OCI-LY7 (cell line): ENCODE results near the gene SRGAP3. TPM values are rescaled to one million over a fixed set of nuclear protein-coding genes. Genes with fewer than 3 reads are reported as not detected.
A peak's percentile ranks its signal among the peaks of the same experiment; 100 is the strongest.

Experiments
- Bru-seq: library from RNA; stranded (reverse); fragments of 400-500 nt; gene quantifications from one replicate; lab custom pipeline; 2021; lab: Mats Ljungman, UMichigan
- BruChase-seq, 2 experiments: library from RNA; stranded (reverse); fragments of 400-500 nt; gene quantifications; one replicate each; lab custom pipeline; 2021; lab: Mats Ljungman, UMichigan
- BruUV-seq: library from RNA; stranded (reverse); fragments of 400-500 nt; replicated peaks from 2 replicates; lab custom pipeline; 2021; lab: Mats Ljungman, UMichigan
- CTCF ChIA-PET: fragments of 300-600 bp; sonication (Branson Sonifier 250); formaldehyde crosslinking; loops from one replicate; lab custom pipeline; 2022; ENCODE audit warnings: antibody characterized with exemption; ENCODE audit not compliant: unreplicated experiment; lab: Charles Lee
- POLR2A ChIA-PET: fragments of 300-600 bp; sonication (Branson Sonifier 250); formaldehyde crosslinking; loops from one replicate; lab custom pipeline; 2022; ENCODE audit warnings: antibody characterized with exemption; lab: Charles Lee
- DNase-seq: peaks from one replicate; pipeline ENCODE4 v3.0.0-alpha.2; 2015; ENCODE audit warnings: low spot score
- H2AFZ ChIP-seq: fragments of 200-600 bp; sonication (generic), shearing (Covaris generic); 2 replicates; pipeline ENCODE4 v1.6.1; 2014; ENCODE audit warnings: mild to moderate bottlenecking, antibody characterized with exemption, low read length, moderate library complexity
- H3K27ac ChIP-seq: fragments of 200-600 bp; sonication (generic); 2 replicates; pipeline ENCODE4 v1.5.1; 2014; ENCODE audit warnings: mixed run types, low read depth, mild to moderate bottlenecking, moderate library complexity, low read length, inconsistent platforms; ENCODE audit not compliant: poor library complexity, severe bottlenecking
- H3K36me3 ChIP-seq: fragments of 200-600 bp; sonication (generic); 2 replicates; pipeline ENCODE4 v1.6.1; 2014; ENCODE audit warnings: mild to moderate bottlenecking, antibody characterized with exemption, low read length, moderate library complexity, mixed read lengths; ENCODE audit not compliant: insufficient read depth
- H3K4me1 ChIP-seq: fragments of 200-600 bp; sonication (generic); 2 replicates; pipeline ENCODE4 v1.5.1; 2014; ENCODE audit warnings: mild to moderate bottlenecking, low read length; ENCODE audit not compliant: insufficient read depth, poor library complexity, severe bottlenecking
- H3K4me2 ChIP-seq: fragments of 200-600 bp; sonication (generic); 2 replicates; pipeline ENCODE4 v1.6.1; 2014; ENCODE audit warnings: mild to moderate bottlenecking, low read length
- H3K4me3 ChIP-seq: fragments of 200-600 bp; sonication (generic); 2 replicates; pipeline ENCODE4 v1.5.1; 2014; ENCODE audit warnings: mild to moderate bottlenecking, low read depth, low read length; ENCODE audit not compliant: poor library complexity, severe bottlenecking
- H3K79me2 ChIP-seq: fragments of 200-600 bp; sonication (generic); 2 replicates; pipeline ENCODE4 v1.6.1; 2016; ENCODE audit warnings: low read depth, mild to moderate bottlenecking, low read length, moderate library complexity, mixed read lengths; ENCODE audit not compliant: insufficient read depth
- H3K9me2 ChIP-seq: fragments of 200-600 bp; sonication (generic); 2 replicates; pipeline ENCODE4 v1.6.1; 2016; ENCODE audit warnings: mild to moderate bottlenecking, low read length, mixed read lengths; ENCODE audit not compliant: insufficient read depth
- H3K9me3 ChIP-seq: fragments of 200-600 bp; sonication (generic); 2 replicates; pipeline ENCODE4 v1.6.1; 2014; ENCODE audit warnings: mild to moderate bottlenecking, mixed run types, low read length, mixed read lengths
- H4K20me1 ChIP-seq: fragments of 200-600 bp; sonication (generic); 2 replicates; pipeline ENCODE4 v1.6.1; 2014; ENCODE audit warnings: mild to moderate bottlenecking, antibody characterized with exemption, low read length, moderate library complexity, mixed read lengths; ENCODE audit not compliant: insufficient read depth
- EZH2phosphoT487 ChIP-seq: fragments of 200-600 bp; sonication (generic); IDR thresholded peaks from 2 replicates; pipeline ENCODE4 v1.6.1; 2018; ENCODE audit warnings: low read depth, borderline replicate concordance, mild to moderate bottlenecking, mixed run types, antibody characterized with exemption, low read length, moderate library complexity, mixed read lengths
- intact Hi-C: fragments of 100-400 bp; cut with micrococcal nuclease; formaldehyde crosslinking; loops from one replicate; pipeline ENCODE4 v1.10.0; 2022; ENCODE audit not compliant: unreplicated experiment
- long read RNA-seq: library from polyadenylated mRNA; stranded (forward); transcript quantifications from one replicate; pipeline ENCODE4 v2.0.0, GENCODE V29; 2022
- total RNA-seq, 2 experiments: library from RNA; depleted of rRNA in 1 of 2; stranded (reverse); fragments of >200 nt in 1 of 2; shearing (Covaris generic) in 1 of 2; gene quantifications; 2 replicates each; pipeline ENCODE4 v1.2.3, GENCODE V29; 2014 to 2022
- TF ChIP-seq, protein P1 (sequence below): fragments of 200-600 bp; sonication (generic); conservative IDR thresholded peaks from 2 replicates; pipeline ENCODE4 v1.5.1; 2014; ENCODE audit warnings: mild to moderate bottlenecking, antibody characterized with exemption, low read length, moderate library complexity, mixed read lengths

The SRGAP3 gene
- total RNA-seq (2014; rRNA removed; shearing (Covaris generic)) (0.10 and 1.7 TPM in 2 replicates), total RNA-seq (2022) (0.76 and 1.5 TPM in 2 replicates), Bru-seq, nascent RNA (percentile 17 among the genes with signal in this experiment), BruChase-seq, experiment 1, labeled RNA remaining after a 6-hour chase (percentile 20 among the genes with signal in this experiment), BruChase-seq, experiment 2, labeled RNA remaining after a 2-hour chase (percentile 15 among the genes with signal in this experiment)
- long read RNA-seq, partial matches to known transcripts = 1 of 1 reads
- long read RNA-seq, other reads (novel, unspliced or antisense) = 0 of 1 reads

DNA sequence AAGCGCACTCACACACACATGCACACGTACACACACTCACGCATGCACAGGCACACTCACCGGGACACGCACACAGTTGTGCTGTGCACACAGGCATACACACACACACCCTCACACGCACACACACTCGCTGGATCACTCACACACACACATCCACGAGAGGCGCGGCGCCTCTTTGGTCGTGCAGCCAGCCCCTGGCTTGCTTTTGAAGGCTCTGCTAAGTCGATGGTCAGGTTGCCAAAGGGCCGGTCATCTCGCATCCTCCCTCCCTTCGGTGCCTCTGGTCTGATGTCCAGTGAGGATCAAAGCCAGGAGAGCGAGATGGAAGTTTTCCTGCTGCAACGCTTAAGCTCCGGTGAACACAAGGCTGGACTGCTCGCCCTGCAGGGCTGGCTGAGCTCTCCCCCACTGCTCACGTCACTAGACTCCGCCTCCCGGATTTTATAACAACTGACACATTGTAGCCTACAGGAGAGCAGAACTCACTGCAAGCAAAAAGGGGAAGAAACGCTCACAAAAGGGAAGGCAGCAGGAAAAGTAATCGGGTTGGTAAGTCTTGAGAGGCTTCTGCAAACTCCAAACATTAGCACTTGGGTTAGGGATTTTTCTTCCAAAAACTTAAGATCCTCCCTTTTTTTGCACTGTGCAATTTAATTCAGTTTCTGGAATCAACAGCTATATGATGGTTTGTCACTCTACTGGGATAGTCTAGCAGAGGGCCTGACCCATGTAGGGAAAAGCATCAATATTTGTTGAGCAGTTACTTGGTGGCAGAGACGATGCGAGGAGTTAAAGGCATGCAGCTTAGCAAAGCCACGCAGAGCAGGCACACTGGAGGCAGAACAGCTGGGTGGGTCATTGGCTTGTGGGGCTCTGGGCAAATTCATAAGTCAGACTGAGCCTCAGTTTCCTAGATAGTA, at the start of gene SRGAP3:
SRGAP3 (minus strand) TSS at position 374 of the 920 bp plus-strand sequence. CDS start 695 bp downstream, outside the sequence.
- Histone ChIP-seq H2AFZ (peak within 1 kb of the TSS; percentile 87), H3K79me2 (no peaks in the 10 kb centered on the region), H3K27ac (no peak within 1 kb of the TSS), H3K36me3 (no peaks in the 10 kb centered on the region), H3K4me3 (peak within 1 kb of the TSS; percentile 58), H3K4me1 (peaks cover 12% of the 10 kb centered on the region), H3K9me3 (no peaks in the 10 kb centered on the region), H3K9me2 (no peaks in the 10 kb centered on the region), H3K4me2 (peak within 1 kb of the TSS; percentile 71), H4K20me1 (no peaks in the 10 kb centered on the region)
- ChIA-PET CTCF (no interaction called here), POLR2A (interaction anchor here (0.9 kb wide), 1 partner anchor 77 kb away, joined by 3 read pairs; no protein-coding TSS in a partner anchor)
- peak; percentile 82 for DNase-seq
- no TSS peak for BruUV-seq
- no peak for TF ChIP-seq EZH2phosphoT487
- TF ChIP-seq, protein P1, sequence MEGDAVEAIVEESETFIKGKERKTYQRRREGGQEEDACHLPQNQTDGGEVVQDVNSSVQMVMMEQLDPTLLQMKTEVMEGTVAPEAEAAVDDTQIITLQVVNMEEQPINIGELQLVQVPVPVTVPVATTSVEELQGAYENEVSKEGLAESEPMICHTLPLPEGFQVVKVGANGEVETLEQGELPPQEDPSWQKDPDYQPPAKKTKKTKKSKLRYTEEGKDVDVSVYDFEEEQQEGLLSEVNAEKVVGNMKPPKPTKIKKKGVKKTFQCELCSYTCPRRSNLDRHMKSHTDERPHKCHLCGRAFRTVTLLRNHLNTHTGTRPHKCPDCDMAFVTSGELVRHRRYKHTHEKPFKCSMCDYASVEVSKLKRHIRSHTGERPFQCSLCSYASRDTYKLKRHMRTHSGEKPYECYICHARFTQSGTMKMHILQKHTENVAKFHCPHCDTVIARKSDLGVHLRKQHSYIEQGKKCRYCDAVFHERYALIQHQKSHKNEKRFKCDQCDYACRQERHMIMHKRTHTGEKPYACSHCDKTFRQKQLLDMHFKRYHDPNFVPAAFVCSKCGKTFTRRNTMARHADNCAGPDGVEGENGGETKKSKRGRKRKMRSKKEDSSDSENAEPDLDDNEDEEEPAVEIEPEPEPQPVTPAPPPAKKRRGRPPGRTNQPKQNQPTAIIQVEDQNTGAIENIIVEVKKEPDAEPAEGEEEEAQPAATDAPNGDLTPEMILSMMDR = 0 out of 2 replicates have a peak, but pooled peaks have one; percentile 23
- intact Hi-C loops = no loop called here

DNA sequence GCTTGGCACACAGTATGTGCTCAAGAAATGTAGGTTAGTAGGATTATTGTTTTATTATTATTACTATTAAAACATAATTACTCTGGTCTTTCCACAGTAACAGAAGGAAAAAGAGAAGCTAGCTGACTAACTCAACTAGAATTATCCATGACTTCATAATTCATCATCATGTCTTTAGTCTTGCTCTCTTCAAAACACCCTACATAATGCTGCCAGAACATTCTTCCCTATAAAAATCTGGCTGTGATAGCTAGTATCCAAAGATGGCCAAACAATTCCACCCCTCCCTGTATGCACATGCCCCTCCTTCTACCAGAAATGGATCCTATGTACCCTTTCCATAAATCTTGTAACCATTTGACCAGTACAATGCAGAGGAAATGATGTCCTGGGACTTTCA, 48.8 kb upstream of the SRGAP3 start:
- H2AFZ ChIP-seq = no peak overlapping the region
- ChIA-PET POLR2A (interaction anchor here (0.9 kb wide), 1 partner anchor 10 kb away, joined by 3 read pairs; no protein-coding TSS in a partner anchor), CTCF (no interaction called here)
- no peak overlapping the region for H3K27ac ChIP-seq
- DNase-seq = no peak
- H3K4me1 ChIP-seq = no peaks in the 10 kb centered on the region
- TF ChIP-seq EZH2phosphoT487 = no peak
- TF ChIP-seq, protein P1 = no peak
- H3K9me2 ChIP-seq = no peaks in the 10 kb centered on the region
- no peaks in the 10 kb centered on the region for H3K36me3 ChIP-seq
- H4K20me1 ChIP-seq = no peaks in the 10 kb centered on the region; the same call in 1 of the 2 replicates
- no peak overlapping the region for H3K4me2 ChIP-seq
- H3K4me3 ChIP-seq = no peak overlapping the region
- no peaks in the 10 kb centered on the region for H3K9me3 ChIP-seq
- no TSS peak for BruUV-seq
- intact Hi-C loops = no loop called here
- no peaks in the 10 kb centered on the region for H3K79me2 ChIP-seq
